ENCODE results near the gene PRDM16.

PRDM16 gene

DNA sequence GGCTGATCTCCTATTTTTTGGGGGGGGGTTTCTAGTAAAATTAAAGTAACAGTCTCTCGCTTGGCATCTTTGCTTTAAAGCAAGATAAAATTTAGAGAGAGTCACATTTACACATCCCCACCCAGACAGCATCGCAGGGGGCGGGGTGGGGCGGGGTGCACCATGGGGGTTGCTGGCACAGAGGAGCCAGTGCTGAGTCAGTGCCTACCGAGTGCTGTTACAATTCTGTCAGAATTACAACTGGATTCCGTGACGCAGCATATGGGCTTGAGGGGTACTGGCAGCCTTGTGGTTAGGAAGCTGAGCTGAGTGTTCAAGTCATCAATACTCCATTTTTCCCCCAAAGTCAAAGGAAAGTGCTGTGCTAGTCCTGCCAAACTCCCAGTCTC lies 175.9 kb downstream of the PRDM16 start:
- no peak for TF ChIP-seq EZH2 (optimal IDR thresholded peaks at IDR 0.05; ENCODE audit: low read depth, low read length)
- TF ChIP-seq EZH2phosphoT487 (IDR thresholded peaks at IDR 0.05; ENCODE audit: low read length) = no peak
- TF ChIP-seq, protein P1, sequence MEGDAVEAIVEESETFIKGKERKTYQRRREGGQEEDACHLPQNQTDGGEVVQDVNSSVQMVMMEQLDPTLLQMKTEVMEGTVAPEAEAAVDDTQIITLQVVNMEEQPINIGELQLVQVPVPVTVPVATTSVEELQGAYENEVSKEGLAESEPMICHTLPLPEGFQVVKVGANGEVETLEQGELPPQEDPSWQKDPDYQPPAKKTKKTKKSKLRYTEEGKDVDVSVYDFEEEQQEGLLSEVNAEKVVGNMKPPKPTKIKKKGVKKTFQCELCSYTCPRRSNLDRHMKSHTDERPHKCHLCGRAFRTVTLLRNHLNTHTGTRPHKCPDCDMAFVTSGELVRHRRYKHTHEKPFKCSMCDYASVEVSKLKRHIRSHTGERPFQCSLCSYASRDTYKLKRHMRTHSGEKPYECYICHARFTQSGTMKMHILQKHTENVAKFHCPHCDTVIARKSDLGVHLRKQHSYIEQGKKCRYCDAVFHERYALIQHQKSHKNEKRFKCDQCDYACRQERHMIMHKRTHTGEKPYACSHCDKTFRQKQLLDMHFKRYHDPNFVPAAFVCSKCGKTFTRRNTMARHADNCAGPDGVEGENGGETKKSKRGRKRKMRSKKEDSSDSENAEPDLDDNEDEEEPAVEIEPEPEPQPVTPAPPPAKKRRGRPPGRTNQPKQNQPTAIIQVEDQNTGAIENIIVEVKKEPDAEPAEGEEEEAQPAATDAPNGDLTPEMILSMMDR (IDR thresholded peaks at IDR 0.05; ENCODE audit: low read length) = no peak
- H3K9me2 ChIP-seq (replicated peaks; ENCODE audit: insufficient read depth, low read length) = no peaks in the 10 kb centered on the region
- no peak overlapping the region for H3K4me3 ChIP-seq (ENCODE audit: low read length)
- peaks cover 9% of the 10 kb centered on the region for H3K4me1 ChIP-seq (ENCODE audit: low read length)
- H3K9ac ChIP-seq (ENCODE audit: low read length) = no peak overlapping the region
- H3K27me3 ChIP-seq (replicated peaks; ENCODE audit: insufficient read depth, low read length) = peaks cover 99% of the 10 kb centered on the region
- no peak overlapping the region for H3K27ac ChIP-seq (ENCODE audit: low read length)
- no peaks in the 10 kb centered on the region for H3F3A ChIP-seq (ENCODE audit: insufficient read depth, low read length)
- H3K79me2 ChIP-seq (ENCODE audit: low read length) = no peaks in the 10 kb centered on the region
- H3K36me3 ChIP-seq (replicated peaks; ENCODE audit: insufficient read depth, low read length) = no peaks in the 10 kb centered on the region
- no peaks in the 10 kb centered on the region for H4K20me1 ChIP-seq (ENCODE audit: insufficient read depth, low read length)
- no peak overlapping the region for H3K4me2 ChIP-seq (ENCODE audit: low read depth, low read length)
- H3K9me3 ChIP-seq (replicated peaks; ENCODE audit: insufficient read depth, low read length) = no peaks in the 10 kb centered on the region
- no peak overlapping the region for H2AFZ ChIP-seq (ENCODE audit: low read length)
- DNase-seq = no peak

DNA sequence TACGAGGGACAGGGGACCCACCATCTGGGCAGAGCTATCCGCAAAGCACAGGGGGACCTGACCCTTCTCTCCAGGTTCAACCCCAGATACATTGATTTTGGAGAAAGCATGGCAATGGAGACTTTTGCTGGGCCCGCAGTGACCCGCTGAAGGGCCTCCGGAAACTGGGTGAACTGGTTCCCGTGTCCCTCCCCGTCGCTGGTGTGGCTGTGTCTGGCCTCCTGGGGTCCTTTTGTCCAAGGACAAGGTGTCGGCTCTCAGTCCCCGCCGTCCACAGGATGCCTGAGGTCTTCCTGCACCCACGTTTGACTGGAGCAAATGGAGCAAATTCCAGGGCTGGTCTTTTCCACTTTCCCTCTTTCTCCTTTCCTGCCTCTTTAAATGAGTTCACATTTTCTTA lies 176.3 kb downstream of the PRDM16 start:
- no peak overlapping the region for H3K4me3 ChIP-seq (ENCODE audit: low read length)
- no peaks in the 10 kb centered on the region for H4K20me1 ChIP-seq (ENCODE audit: insufficient read depth, low read length)
- no peaks in the 10 kb centered on the region for H3K9me2 ChIP-seq (replicated peaks; ENCODE audit: insufficient read depth, low read length)
- H3K27me3 ChIP-seq (replicated peaks; ENCODE audit: insufficient read depth, low read length) = peaks cover 100% of the 10 kb centered on the region
- no peaks in the 10 kb centered on the region for H3F3A ChIP-seq (ENCODE audit: insufficient read depth, low read length)
- no peaks in the 10 kb centered on the region for H3K79me2 ChIP-seq (ENCODE audit: low read length)
- DNase-seq = no peak
- no peak overlapping the region for H3K9ac ChIP-seq (ENCODE audit: low read length)
- no peak for TF ChIP-seq EZH2phosphoT487 (IDR thresholded peaks at IDR 0.05; ENCODE audit: low read length)
- TF ChIP-seq, protein P1 (IDR thresholded peaks at IDR 0.05; ENCODE audit: low read length) = no peak
- no peaks in the 10 kb centered on the region for H3K9me3 ChIP-seq (replicated peaks; ENCODE audit: insufficient read depth, low read length)
- H3K4me1 ChIP-seq (ENCODE audit: low read length) = peaks cover 9% of the 10 kb centered on the region
- no peaks in the 10 kb centered on the region for H3K36me3 ChIP-seq (replicated peaks; ENCODE audit: insufficient read depth, low read length)
- no peak overlapping the region for H3K4me2 ChIP-seq (ENCODE audit: low read depth, low read length)
- H3K27ac ChIP-seq (ENCODE audit: low read length) = no peak overlapping the region
- H2AFZ ChIP-seq (ENCODE audit: low read length) = no peak overlapping the region

DNA sequence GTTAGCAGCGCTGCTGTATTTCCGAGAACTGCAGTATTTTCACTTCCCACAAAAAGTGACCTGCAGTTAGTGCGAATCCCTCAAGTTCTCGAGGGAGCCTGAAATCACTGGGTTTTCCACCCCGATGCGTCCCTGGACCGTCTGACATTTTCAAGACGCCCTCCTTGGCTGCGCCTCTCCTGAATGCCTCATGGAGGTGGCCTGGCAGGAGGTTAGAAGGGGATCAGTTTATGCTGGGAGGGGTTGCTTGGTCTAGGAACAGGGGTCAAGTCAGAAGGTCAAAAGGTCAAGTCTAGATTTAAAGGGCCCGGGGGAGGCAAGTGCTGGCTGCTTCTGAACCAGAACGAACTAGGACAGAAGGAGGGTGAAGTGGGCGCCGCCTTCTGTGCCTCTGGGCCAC lies 176.8 kb downstream of the PRDM16 start:
- H3K9me2 ChIP-seq (replicated peaks; ENCODE audit: insufficient read depth, low read length) = no peaks in the 10 kb centered on the region
- no peak overlapping the region for H3K27ac ChIP-seq (ENCODE audit: low read length)
- no peak overlapping the region for H3K9ac ChIP-seq (ENCODE audit: low read length)
- no peaks in the 10 kb centered on the region for H3F3A ChIP-seq (ENCODE audit: insufficient read depth, low read length)
- H3K4me1 ChIP-seq (ENCODE audit: low read length) = peaks cover 9% of the 10 kb centered on the region
- H3K9me3 ChIP-seq (replicated peaks; ENCODE audit: insufficient read depth, low read length) = no peaks in the 10 kb centered on the region
- H3K79me2 ChIP-seq (ENCODE audit: low read length) = no peaks in the 10 kb centered on the region
- H4K20me1 ChIP-seq (ENCODE audit: insufficient read depth, low read length) = no peaks in the 10 kb centered on the region
- H3K4me3 ChIP-seq (ENCODE audit: low read length) = no peak overlapping the region
- H3K4me2 ChIP-seq (ENCODE audit: low read depth, low read length) = no peak overlapping the region
- no peak overlapping the region for H2AFZ ChIP-seq (ENCODE audit: low read length)
- no peaks in the 10 kb centered on the region for H3K36me3 ChIP-seq (replicated peaks; ENCODE audit: insufficient read depth, low read length)
- DNase-seq = no peak
- peaks cover 100% of the 10 kb centered on the region for H3K27me3 ChIP-seq (replicated peaks; ENCODE audit: insufficient read depth, low read length)
- TF ChIP-seq, protein P1 (IDR thresholded peaks at IDR 0.05; ENCODE audit: low read length) = no peak
- TF ChIP-seq EZH2 (optimal IDR thresholded peaks at IDR 0.05; ENCODE audit: low read depth, low read length) (no peak), EZH2phosphoT487 (IDR thresholded peaks at IDR 0.05; ENCODE audit: low read length) (no peak)
